Spleen (tissue), 11 donors: Measurements from ENCODE around the gene RAB11A. TPM values are rescaled to one million over a fixed set of nuclear protein-coding genes. Genes with fewer than 3 reads are reported as not detected.

ENCODE experiments used
- DNase-seq: peaks from one replicate; pipeline ENCODE4 v3.0.0-alpha.2; 2020
- H3K27ac ChIP-seq, 8 donors: fragments of 200-600 bp; sonication (generic) in 7 of 8; 1 replicate in 4 of 8; 2 replicates in 4 of 8; pipeline versions ENCODE4 v1.5.0 to v1.8.0; 2016 to 2021; ENCODE audit warnings: inconsistent platforms in 4 of 8, mild to moderate bottlenecking in 4 of 8, moderate library complexity in 1 of 8
- H3K27me3 ChIP-seq, 7 donors: fragments of 200-600 bp; sonication (generic) in 6 of 7; replicated peaks in 1 of 7; 1 replicate in 4 of 7; 2 replicates in 3 of 7; pipeline versions ENCODE4 v1.5.0 to v1.8.0; 2016 to 2021; ENCODE audit warnings: inconsistent platforms in 3 of 7, mild to moderate bottlenecking in 1 of 7
- H3K36me3 ChIP-seq, 6 donors: fragments of 200-600 bp; sonication (generic) in 5 of 6; 1 replicate in 4 of 6; 2 replicates in 2 of 6; pipeline versions ENCODE4 v1.5.0 to v1.8.0; 2016 to 2021; ENCODE audit warnings: inconsistent platforms in 2 of 6
- H3K4me1 ChIP-seq, 6 donors: fragments of 200-600 bp; sonication (generic) in 5 of 6; 1 replicate in 3 of 6; 2 replicates in 3 of 6; pipeline versions ENCODE4 v1.5.0 to v1.8.0; 2016 to 2021; ENCODE audit warnings: inconsistent platforms in 3 of 6
- H3K4me3 ChIP-seq, 8 donors: fragments of 200-600 bp; sonication (generic) in 7 of 8; 1 replicate in 4 of 8; 2 replicates in 4 of 8; pipeline versions ENCODE4 v1.5.0 to v1.8.0; 2016 to 2021; ENCODE audit warnings: inconsistent platforms in 4 of 8, mild to moderate bottlenecking in 4 of 8, moderate library complexity in 2 of 8
- H3K9me3 ChIP-seq, 8 donors: fragments of 200-600 bp; sonication (generic) in 7 of 8; 1 replicate in 4 of 8; 2 replicates in 4 of 8; pipeline versions ENCODE4 v1.5.0 to v1.8.0; 2016 to 2021; ENCODE audit warnings: inconsistent platforms in 4 of 8
- CTCF ChIP-seq, 11 experiments: fragments of 200-600 bp in 7 of 11; fragments of 450-650 bp in 4 of 11; sonication (generic) in 4 of 11; IDR thresholded peaks in 8 of 11; conservative IDR thresholded peaks in 3 of 11; 1 replicate in 7 of 11; 2 replicates in 4 of 11; pipeline versions ENCODE4 v1.4.0 to v1.8.0; 2016 to 2021; ENCODE audit warnings: antibody characterized with exemption in 11 of 11, inconsistent platforms in 4 of 11, mild to moderate bottlenecking in 1 of 11
- POLR2A ChIP-seq, 3 donors: fragments of 450-650 bp; IDR thresholded peaks; one replicate each; pipeline ENCODE4 v1.5.1; 2017; ENCODE audit warnings: antibody characterized with exemption in 3 of 3, mild to moderate bottlenecking in 1 of 3
- POLR2AphosphoS5 ChIP-seq, 3 donors: sonication (generic); formaldehyde crosslinking; IDR thresholded peaks; one replicate each; pipeline ENCODE4 v1.5.1; 2017; ENCODE audit warnings: antibody characterized with exemption in 3 of 3
- WGBS, 5 donors: extraction: QIAGEN DNeasy Blood & Tissue Kit in 3 of 5; methylation state at CpG; one replicate each; pipeline versions ENCODE4 v1.1.5 to v1.1.7; 2013 to 2018; 5-methylcytosine and 5-hydroxymethylcytosine counted together
- intact Hi-C: fragments of 100-400 bp; cut with DNase I; formaldehyde crosslinking; loops from one replicate; pipeline ENCODE4 v1.15.0; 2023; ENCODE audit warnings: low total_unique reads
- polyA plus RNA-seq, 3 donors: library from polyadenylated mRNA; stranded (reverse); fragments of 200-250 nt; gene quantifications; one replicate each; pipeline ENCODE4 v1.2.1, GENCODE V29; 2013
- total RNA-seq, 7 donors: library from RNA; depleted of rRNA in 3 of 7; stranded (reverse); fragments of >200 nt in 3 of 7; fragmentation: NEBNext Ultra II Directional in 4 of 7; extraction: Animal tissue kit (Norgen Biotek cat#: 25700) in 4 of 7; gene quantifications; one replicate each; pipeline versions ENCODE4 v1.1.0 to v1.2.1, GENCODE V29; 2016 to 2021
- donor health status: healthy with polysubstance abuse.
- donor health status: DM: no; HTN: no; CAD: no; lungs with moderate emphysema.
- donor health status: DM: no; HTN: no; CAD: no.
- donor health status: Bipolar disorder and iron deficiency.
- donor health status: healthy.
- donor health status: DM: no; HTN: no; CAD: no.
- donor health status: DM: yes; HTN: yes; CAD: no.

RAB11A gene
- total and polyA plus RNA-seq, 10 donors: 86.7 to 313 (median 235) TPM

GRCh38 chr15:65920825-65921309 lies 51.6 kb downstream of the RAB11A start:
- H3K27ac ChIP-seq: peak overlapping the region in 3 of 8 donors; percentile 9 to 51 (median 17)
- H3K4me3 ChIP-seq: no peak overlapping the region
- no peaks in the 10 kb centered on the region for H3K9me3 ChIP-seq
- intact Hi-C loops: no loop called here
- DNase-seq: no peak
- 69 to 93% (median 78%) methylated on average over 4 of the region's 4 CpGs for WGBS, 5 donors
- TF ChIP-seq CTCF (IDR thresholded peaks at IDR 0.05 in 8 of 11, conservative IDR thresholded peaks at IDR 0.05 in 3 of 11) (no peak), POLR2A (IDR thresholded peaks at IDR 0.05) (no peak), POLR2AphosphoS5 (IDR thresholded peaks at IDR 0.05) (no peak)
- peaks cover 0 to 18% (median 0%) of the 10 kb centered on the region in 6 donors for H3K36me3 ChIP-seq
- no peaks in the 10 kb centered on the region for H3K27me3 ChIP-seq
- peaks cover 5 to 55% (median 26%) of the 10 kb centered on the region in 6 donors for H3K4me1 ChIP-seq

- Histone ChIP-seq H3K27ac (peak overlapping the region in 4 of 8 donors; percentile 0 to 51 (median 13)), H3K4me1 (peaks cover 0 to 46% (median 17%) of the 10 kb centered on the region in 6 donors), H3K36me3 (peaks cover 0 to 18% (median 0%) of the 10 kb centered on the region in 6 donors), H3K4me3 (peak overlapping the region in 1 of 8 donors; percentile 5), H3K27me3 (no peaks in the 10 kb centered on the region), H3K9me3 (no peaks in the 10 kb centered on the region)
- 62 to 74% (median 65%) methylated on average over 5 of the region's 5 CpGs for WGBS, 5 donors
- no peak for DNase-seq
- no peak for TF ChIP-seq CTCF (IDR thresholded peaks at IDR 0.05 in 8 of 11, conservative IDR thresholded peaks at IDR 0.05 in 3 of 11)
- TF ChIP-seq POLR2AphosphoS5 (IDR thresholded peaks at IDR 0.05): no peak
- TF ChIP-seq POLR2A (IDR thresholded peaks at IDR 0.05): no peak
- intact Hi-C loops: no loop called here
Measured at GRCh38 chr15:65921780-65922179, 52.5 kb downstream of the RAB11A start.

- no peaks in the 10 kb centered on the region for H3K27me3 ChIP-seq
- no peak for TF ChIP-seq POLR2A (IDR thresholded peaks at IDR 0.05)
- no peak for TF ChIP-seq CTCF (IDR thresholded peaks at IDR 0.05 in 8 of 11, conservative IDR thresholded peaks at IDR 0.05 in 3 of 11)
- TF ChIP-seq POLR2AphosphoS5 (IDR thresholded peaks at IDR 0.05): no peak
- H3K9me3 ChIP-seq: no peaks in the 10 kb centered on the region
- no peak overlapping the region for H3K27ac ChIP-seq
- peaks cover 0 to 38% (median 11%) of the 10 kb centered on the region in 6 donors for H3K4me1 ChIP-seq
- no peak for DNase-seq
- WGBS, 5 donors: 86 to 95% (median 91%) methylated on average over 7 of the region's 7 CpGs
- H3K36me3 ChIP-seq: peaks cover 0 to 18% (median 0%) of the 10 kb centered on the region in 6 donors
- intact Hi-C loops: no loop called here
- no peak overlapping the region for H3K4me3 ChIP-seq
Measured at GRCh38 chr15:65922621-65923020, 53.3 kb downstream of the RAB11A start.

GRCh38 chr15:65923264-65923663 lies 54.0 kb downstream of the RAB11A start:
- Histone ChIP-seq H3K36me3 (peaks cover 0 to 13% (median 0%) of the 10 kb centered on the region in 6 donors), H3K9me3 (no peaks in the 10 kb centered on the region), H3K4me3 (no peak overlapping the region), H3K4me1 (peaks cover 0 to 33% (median 9%) of the 10 kb centered on the region in 6 donors), H3K27ac (no peak overlapping the region), H3K27me3 (no peaks in the 10 kb centered on the region)
- WGBS, 5 donors: 86 to 91% (median 88%) methylated on average over 5 of the region's 5 CpGs
- TF ChIP-seq POLR2A (IDR thresholded peaks at IDR 0.05): no peak
- no peak for TF ChIP-seq CTCF (IDR thresholded peaks at IDR 0.05 in 8 of 11, conservative IDR thresholded peaks at IDR 0.05 in 3 of 11)
- no peak for TF ChIP-seq POLR2AphosphoS5 (IDR thresholded peaks at IDR 0.05)
- no peak for DNase-seq
- intact Hi-C loops: no loop called here
